HepG2 (cell line): ENCODE results near the gene MRPS7. TPM values are rescaled to one million over a fixed set of nuclear protein-coding genes. Genes with fewer than 3 reads are reported as not detected.

Source experiments
- DPF2 ChIP-seq: sonication (generic); formaldehyde crosslinking; IDR thresholded peaks from 2 replicates; pipeline ENCODE4 v1.4.0; 2020; ENCODE audit warnings: mild to moderate bottlenecking, low read depth, missing genetic modification reagents, borderline replicate concordance
- ELF4 ChIP-seq: sonication (generic); formaldehyde crosslinking; IDR thresholded peaks from 2 replicates; pipeline ENCODE4 v1.5.0; 2020; ENCODE audit warnings: missing genetic modification reagents, mild to moderate bottlenecking, moderate library complexity, borderline replicate concordance
- ISX ChIP-seq: sonication (generic); formaldehyde crosslinking; conservative IDR thresholded peaks from 2 replicates; pipeline ENCODE4 v1.5.0; 2020; ENCODE audit warnings: missing genetic modification reagents
- MXD4 ChIP-seq: IDR thresholded peaks from 2 replicates; pipeline ENCODE4 v1.6.1; 2016; ENCODE audit warnings: mild to moderate bottlenecking, missing biosample characterization, missing genetic modification reagents
- NCOA1 ChIP-seq: sonication (generic); formaldehyde crosslinking; IDR thresholded peaks from 2 replicates; pipeline ENCODE4 v1.9.0; 2021; ENCODE audit warnings: missing genetic modification reagents
- NFKBIZ ChIP-seq: IDR thresholded peaks from 2 replicates; pipeline ENCODE4 v1.6.1; 2018; ENCODE audit warnings: missing genetic modification reagents, missing compliant biosample characterization
- PHF5A ChIP-seq: IDR thresholded peaks from one replicate; pipeline ENCODE4 v1.6.1; 2018; ENCODE audit warnings: low read depth, missing genetic modification reagents; ENCODE audit not compliant: unreplicated experiment
- PITX1 ChIP-seq: sonication (generic); formaldehyde crosslinking; IDR thresholded peaks from 2 replicates; pipeline ENCODE4 v1.5.1; 2020; ENCODE audit warnings: mild to moderate bottlenecking, missing genetic modification reagents
- SNAPC2 ChIP-seq: sonication (generic); formaldehyde crosslinking; IDR thresholded peaks from 2 replicates; pipeline ENCODE4 v1.8.1; 2022; ENCODE audit warnings: mild to moderate bottlenecking, missing genetic modification reagents
- TOPORS ChIP-seq: sonication (generic); formaldehyde crosslinking; IDR thresholded peaks from 2 replicates; pipeline ENCODE4 v1.8.0; 2023; ENCODE audit warnings: mild to moderate bottlenecking, missing genetic modification reagents
- ZNF253 ChIP-seq: sonication (generic); formaldehyde crosslinking; IDR thresholded peaks from 2 replicates; pipeline ENCODE4 v1.8.0; 2022; ENCODE audit warnings: mild to moderate bottlenecking, missing genetic modification reagents, borderline replicate concordance
- ZNF557 ChIP-seq: sonication (generic); formaldehyde crosslinking; IDR thresholded peaks from 2 replicates; pipeline ENCODE4 v1.4.0; 2020; ENCODE audit warnings: missing genetic modification reagents
- polyA plus RNA-seq, 8 experiments: library from polyadenylated mRNA; depleted of rRNA in 3 of 8; stranded (reverse) in 7 of 8; unstranded in 1 of 8; fragments of >200 nt; fragmentation: Illumina TruSeq in 4 of 8; extraction: Trizol in 4 of 8; gene quantifications; 2 replicates each; pipeline versions ENCODE4 v1.2.1 to v1.2.3, GENCODE V29; 2011 to 2016; ENCODE audit warnings: low read depth in 4 of 8, missing spikeins in 1 of 8, mixed read lengths in 1 of 8; ENCODE audit not compliant: insufficient read depth in 1 of 8
- total RNA-seq, 5 experiments: library from RNA; depleted of rRNA; stranded (reverse); fragments of >200 nt; fragmentation: Illumina TruSeq; extraction: Trizol; gene quantifications; 2 replicates each; pipeline ENCODE4 v1.2.3, GENCODE V29; 2016; ENCODE audit warnings: low read depth in 1 of 5
- TF ChIP-seq, protein P1 (sequence below): sonication (generic); formaldehyde crosslinking; IDR thresholded peaks from 2 replicates; pipeline ENCODE4; 2020; ENCODE audit warnings: missing genetic modification reagents, mild to moderate bottlenecking, borderline replicate concordance
- TF ChIP-seq, protein P2 (sequence below): sonication (generic); formaldehyde crosslinking; IDR thresholded peaks from 2 replicates; pipeline ENCODE4 v1.4.0; 2020; ENCODE audit warnings: mild to moderate bottlenecking, missing genetic modification reagents
- TF ChIP-seq, protein P3 (sequence below): sonication (generic); formaldehyde crosslinking; IDR thresholded peaks from 2 replicates; pipeline ENCODE4 v1.4.0; 2020; ENCODE audit warnings: mild to moderate bottlenecking, missing genetic modification reagents
- TF ChIP-seq, protein P4 (sequence below): sonication (generic); formaldehyde crosslinking; IDR thresholded peaks from 2 replicates; pipeline ENCODE4 v1.5.0; 2020; ENCODE audit warnings: mild to moderate bottlenecking, missing genetic modification reagents

Gene MRPS7
- total and polyA plus RNA-seq, 2 of the 13 experiments (the other 11 are each of a cell fraction or from before 2014, with no cell fraction given) = 97.0 to 162 TPM

DNA sequence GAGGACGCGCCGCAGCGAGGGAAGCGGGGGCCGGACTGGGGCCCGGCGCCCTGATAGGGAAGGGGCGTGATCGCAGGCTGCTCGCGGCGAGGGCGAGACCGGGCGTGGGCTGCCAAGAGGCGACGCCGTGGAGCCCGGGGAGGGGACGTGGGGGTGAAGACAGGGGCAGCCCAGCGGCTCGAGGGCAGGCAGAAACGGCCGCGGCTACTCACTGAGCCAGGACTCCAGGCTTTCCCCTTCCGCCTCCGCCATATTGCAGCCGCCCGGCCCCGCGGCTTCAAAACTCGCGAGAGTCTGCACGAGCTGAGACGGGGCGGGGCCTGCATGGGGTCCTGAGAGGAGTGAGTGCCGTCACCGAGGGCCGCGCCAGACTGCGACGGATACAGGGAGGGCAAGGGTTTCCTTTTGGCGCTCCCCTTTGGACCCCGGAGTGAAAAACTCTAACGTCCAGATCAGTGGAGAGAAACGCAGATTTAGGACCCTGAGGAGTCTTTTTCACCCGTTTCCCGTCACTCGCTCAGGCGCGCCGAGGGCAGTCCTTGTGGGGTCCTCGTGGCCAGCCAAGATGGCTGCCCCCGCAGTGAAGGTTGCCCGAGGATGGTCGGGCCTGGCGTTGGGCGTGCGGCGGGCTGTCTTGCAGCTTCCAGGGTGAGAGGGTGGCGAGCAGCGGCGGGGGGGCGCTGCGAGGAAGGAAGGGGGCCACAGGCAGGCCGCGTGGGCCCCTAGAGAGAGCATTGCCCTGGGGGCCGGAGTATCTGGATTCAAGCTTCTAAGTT is at the start of gene MRPS7, which contains the start of gene GGA3 (continued):
- TF ChIP-seq, protein P1, sequence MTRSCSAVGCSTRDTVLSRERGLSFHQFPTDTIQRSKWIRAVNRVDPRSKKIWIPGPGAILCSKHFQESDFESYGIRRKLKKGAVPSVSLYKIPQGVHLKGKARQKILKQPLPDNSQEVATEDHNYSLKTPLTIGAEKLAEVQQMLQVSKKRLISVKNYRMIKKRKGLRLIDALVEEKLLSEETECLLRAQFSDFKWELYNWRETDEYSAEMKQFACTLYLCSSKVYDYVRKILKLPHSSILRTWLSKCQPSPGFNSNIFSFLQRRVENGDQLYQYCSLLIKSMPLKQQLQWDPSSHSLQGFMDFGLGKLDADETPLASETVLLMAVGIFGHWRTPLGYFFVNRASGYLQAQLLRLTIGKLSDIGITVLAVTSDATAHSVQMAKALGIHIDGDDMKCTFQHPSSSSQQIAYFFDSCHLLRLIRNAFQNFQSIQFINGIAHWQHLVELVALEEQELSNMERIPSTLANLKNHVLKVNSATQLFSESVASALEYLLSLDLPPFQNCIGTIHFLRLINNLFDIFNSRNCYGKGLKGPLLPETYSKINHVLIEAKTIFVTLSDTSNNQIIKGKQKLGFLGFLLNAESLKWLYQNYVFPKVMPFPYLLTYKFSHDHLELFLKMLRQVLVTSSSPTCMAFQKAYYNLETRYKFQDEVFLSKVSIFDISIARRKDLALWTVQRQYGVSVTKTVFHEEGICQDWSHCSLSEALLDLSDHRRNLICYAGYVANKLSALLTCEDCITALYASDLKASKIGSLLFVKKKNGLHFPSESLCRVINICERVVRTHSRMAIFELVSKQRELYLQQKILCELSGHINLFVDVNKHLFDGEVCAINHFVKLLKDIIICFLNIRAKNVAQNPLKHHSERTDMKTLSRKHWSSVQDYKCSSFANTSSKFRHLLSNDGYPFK (CRISPR knock-in tag) = peak; percentile 96
- TF ChIP-seq, protein P2, sequence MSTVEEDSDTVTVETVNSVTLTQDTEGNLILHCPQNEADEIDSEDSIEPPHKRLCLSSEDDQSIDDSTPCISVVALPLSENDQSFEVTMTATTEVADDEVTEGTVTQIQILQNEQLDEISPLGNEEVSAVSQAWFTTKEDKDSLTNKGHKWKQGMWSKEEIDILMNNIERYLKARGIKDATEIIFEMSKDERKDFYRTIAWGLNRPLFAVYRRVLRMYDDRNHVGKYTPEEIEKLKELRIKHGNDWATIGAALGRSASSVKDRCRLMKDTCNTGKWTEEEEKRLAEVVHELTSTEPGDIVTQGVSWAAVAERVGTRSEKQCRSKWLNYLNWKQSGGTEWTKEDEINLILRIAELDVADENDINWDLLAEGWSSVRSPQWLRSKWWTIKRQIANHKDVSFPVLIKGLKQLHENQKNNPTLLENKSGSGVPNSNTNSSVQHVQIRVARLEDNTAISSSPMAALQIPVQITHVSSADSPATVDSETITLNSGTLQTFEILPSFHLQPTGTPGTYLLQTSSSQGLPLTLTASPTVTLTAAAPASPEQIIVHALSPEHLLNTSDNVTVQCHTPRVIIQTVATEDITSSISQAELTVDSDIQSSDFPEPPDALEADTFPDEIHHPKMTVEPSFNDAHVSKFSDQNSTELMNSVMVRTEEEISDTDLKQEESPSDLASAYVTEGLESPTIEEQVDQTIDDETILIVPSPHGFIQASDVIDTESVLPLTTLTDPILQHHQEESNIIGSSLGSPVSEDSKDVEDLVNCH (CRISPR knock-in tag) = 0 out of 2 replicates have a peak, but pooled peaks have one; percentile 32
- TF ChIP-seq ISX (no peak; the same call in 1 of the 2 replicates), ZNF557 (no peak), NFKBIZ (no peak; the same call in 1 of the 2 replicates), ELF4 (peak; percentile 75; the same call in 1 of the 2 replicates), TOPORS (peak; percentile 86), PHF5A (CRISPR knock-in tag) (peak; percentile 46), MXD4 (CRISPR knock-in tag) (peak; percentile 85), DPF2 (CRISPR knock-in tag) (no peak), SNAPC2 (CRISPR knock-in tag) (peak; percentile 87; the same call in 1 of the 2 replicates), PITX1 (peak; percentile 35; the same call in 1 of the 2 replicates), NCOA1 (CRISPR knock-in tag) (peak; percentile 2; the same call in 1 of the 2 replicates), ZNF253 (CRISPR knock-in tag) (0 out of 2 replicates have a peak, but pooled peaks have one; percentile 14)
- TF ChIP-seq, protein P3, sequence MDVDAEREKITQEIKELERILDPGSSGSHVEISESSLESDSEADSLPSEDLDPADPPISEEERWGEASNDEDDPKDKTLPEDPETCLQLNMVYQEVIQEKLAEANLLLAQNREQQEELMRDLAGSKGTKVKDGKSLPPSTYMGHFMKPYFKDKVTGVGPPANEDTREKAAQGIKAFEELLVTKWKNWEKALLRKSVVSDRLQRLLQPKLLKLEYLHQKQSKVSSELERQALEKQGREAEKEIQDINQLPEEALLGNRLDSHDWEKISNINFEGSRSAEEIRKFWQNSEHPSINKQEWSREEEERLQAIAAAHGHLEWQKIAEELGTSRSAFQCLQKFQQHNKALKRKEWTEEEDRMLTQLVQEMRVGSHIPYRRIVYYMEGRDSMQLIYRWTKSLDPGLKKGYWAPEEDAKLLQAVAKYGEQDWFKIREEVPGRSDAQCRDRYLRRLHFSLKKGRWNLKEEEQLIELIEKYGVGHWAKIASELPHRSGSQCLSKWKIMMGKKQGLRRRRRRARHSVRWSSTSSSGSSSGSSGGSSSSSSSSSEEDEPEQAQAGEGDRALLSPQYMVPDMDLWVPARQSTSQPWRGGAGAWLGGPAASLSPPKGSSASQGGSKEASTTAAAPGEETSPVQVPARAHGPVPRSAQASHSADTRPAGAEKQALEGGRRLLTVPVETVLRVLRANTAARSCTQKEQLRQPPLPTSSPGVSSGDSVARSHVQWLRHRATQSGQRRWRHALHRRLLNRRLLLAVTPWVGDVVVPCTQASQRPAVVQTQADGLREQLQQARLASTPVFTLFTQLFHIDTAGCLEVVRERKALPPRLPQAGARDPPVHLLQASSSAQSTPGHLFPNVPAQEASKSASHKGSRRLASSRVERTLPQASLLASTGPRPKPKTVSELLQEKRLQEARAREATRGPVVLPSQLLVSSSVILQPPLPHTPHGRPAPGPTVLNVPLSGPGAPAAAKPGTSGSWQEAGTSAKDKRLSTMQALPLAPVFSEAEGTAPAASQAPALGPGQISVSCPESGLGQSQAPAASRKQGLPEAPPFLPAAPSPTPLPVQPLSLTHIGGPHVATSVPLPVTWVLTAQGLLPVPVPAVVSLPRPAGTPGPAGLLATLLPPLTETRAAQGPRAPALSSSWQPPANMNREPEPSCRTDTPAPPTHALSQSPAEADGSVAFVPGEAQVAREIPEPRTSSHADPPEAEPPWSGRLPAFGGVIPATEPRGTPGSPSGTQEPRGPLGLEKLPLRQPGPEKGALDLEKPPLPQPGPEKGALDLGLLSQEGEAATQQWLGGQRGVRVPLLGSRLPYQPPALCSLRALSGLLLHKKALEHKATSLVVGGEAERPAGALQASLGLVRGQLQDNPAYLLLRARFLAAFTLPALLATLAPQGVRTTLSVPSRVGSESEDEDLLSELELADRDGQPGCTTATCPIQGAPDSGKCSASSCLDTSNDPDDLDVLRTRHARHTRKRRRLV (CRISPR knock-in tag) = no peak
- TF ChIP-seq, protein P4, sequence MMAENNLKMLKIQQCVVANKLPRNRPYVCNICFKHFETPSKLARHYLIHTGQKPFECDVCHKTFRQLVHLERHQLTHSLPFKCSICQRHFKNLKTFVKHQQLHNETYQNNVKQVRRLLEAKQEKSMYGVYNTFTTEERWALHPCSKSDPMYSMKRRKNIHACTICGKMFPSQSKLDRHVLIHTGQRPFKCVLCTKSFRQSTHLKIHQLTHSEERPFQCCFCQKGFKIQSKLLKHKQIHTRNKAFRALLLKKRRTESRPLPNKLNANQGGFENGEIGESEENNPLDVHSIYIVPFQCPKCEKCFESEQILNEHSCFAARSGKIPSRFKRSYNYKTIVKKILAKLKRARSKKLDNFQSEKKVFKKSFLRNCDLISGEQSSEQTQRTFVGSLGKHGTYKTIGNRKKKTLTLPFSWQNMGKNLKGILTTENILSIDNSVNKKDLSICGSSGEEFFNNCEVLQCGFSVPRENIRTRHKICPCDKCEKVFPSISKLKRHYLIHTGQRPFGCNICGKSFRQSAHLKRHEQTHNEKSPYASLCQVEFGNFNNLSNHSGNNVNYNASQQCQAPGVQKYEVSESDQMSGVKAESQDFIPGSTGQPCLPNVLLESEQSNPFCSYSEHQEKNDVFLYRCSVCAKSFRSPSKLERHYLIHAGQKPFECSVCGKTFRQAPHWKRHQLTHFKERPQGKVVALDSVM = 0 out of 2 replicates have a peak, but pooled peaks have one; percentile 9
